Midbrain (tissue), 1 donor: ENCODE results near the gene MCHR1.
"Not testable (repeated sequence)": the region's sequence is repeated elsewhere in the genome, so short reads cannot be mapped to it uniquely, and the experiment has no call there.

ENCODE experiments used
- DNase-seq: peaks from one replicate; lab custom pipeline; 2025; lab: John Stamatoyannopoulos, UW

MCHR1 gene

DNA sequence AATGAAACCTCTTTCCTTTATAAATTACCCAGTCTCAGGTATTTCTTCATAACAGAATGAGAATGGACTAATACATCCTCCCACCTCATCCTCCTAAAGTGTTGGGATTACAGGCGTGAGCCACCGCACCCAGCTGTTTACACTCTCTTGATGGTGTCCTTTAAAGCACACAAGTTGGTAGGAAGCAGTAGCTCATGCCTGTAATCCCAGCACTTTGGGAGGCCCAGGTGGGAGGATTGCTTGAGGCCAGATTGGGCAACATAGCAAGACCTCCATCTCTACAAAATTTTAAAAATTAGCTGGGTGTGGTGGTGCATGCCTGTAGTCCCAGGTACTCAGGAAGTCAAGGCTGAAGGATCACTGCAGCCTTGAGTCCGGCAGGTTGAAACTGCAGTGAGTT is 23.3 kb upstream of the MCHR1 start:
- DNase-seq, result not testable (repeated sequence)

GRCh38 chr22:40656651-40657050 is 22.6 kb upstream of the MCHR1 start:
- DNase-seq, result not testable (repeated sequence)

GRCh38 chr22:40659166-40659565 is 20.1 kb upstream of the MCHR1 start:
- DNase-seq, result no peak

GRCh38 chr22:40660730-40661129 is 18.6 kb upstream of the MCHR1 start:
- DNase-seq, result no peak

DNA sequence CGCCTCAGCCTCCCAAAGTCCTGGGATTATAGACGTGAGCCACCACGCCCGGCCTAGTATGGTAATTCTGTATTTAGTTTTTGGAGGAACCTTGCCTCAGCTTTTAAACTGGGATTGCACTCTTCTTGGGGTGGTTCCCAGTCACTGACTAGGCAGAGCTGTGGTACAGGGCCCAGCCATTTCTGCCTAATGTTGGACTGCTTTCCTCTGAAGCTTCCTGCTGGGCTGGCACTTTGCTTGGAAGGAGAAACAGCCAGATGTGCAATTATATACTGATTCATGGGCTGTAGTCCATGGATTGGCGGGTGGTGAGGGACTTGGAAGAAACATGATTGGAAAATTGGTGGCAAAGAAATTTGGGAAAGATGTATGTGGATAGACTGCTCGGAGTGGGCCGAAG is 17.6 kb upstream of the MCHR1 start:
- DNase-seq, result no peak

- DNase-seq, result peak; percentile 54
Measured at GRCh38 chr22:40665312-40665711, 14.0 kb upstream of the MCHR1 start.

DNA sequence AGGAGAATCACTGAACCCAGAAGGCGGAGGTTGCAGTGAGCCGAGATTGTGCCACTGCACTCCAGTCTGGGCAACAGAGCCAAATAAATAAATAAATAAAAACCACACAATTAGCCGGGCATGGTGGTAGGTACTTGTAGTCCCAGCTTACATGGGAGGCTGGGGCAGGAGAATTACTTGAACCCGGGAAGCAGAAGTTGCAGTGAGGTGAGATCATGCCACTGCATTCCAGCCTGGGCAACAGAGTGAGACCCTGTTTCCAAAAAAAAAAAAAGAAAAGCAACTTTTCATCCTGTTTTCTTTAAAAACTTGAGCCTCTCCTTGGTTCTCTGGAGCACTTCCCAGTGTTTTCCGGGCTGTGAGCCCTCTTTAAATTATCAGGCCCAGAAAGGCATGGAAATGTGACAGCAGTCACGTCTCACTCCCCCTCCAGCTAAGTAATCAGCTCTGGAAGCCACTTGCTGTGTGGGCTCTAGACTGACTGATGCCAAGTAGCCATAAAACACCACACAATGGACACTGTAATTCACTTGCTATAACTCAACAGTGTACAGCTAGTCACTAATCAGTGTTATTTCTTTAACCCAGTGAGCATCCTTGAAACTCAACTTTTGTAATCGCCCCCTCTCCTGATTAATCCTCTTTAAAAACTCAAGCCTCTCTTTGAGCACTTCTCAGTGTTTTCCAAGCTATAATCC is 13.0 kb upstream of the MCHR1 start:
- DNase-seq, result peak; percentile 22

- DNase-seq, result no peak
Measured at GRCh38 chr22:40668611-40669411, 10.5 kb upstream of the MCHR1 start.

DNA sequence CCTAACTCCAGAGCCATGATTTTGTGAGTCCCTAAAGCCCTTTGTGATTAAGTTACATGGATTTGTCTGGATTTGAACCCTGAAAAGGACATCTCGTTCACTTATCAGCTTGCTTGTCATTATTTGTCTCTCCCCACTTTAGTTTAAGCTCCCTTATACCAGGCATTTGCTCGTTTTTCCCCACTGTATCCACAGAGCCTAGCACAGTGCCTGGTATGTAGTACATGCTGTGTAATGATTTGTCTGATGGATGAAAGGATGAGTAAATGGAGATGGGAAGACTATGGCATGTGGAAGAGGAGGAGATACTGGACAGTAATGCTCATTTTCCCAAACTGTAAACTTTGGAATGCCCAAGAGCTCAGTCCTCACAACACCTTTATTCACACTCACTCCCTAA is 9.2 kb upstream of the MCHR1 start:
- no peak for DNase-seq

DNA sequence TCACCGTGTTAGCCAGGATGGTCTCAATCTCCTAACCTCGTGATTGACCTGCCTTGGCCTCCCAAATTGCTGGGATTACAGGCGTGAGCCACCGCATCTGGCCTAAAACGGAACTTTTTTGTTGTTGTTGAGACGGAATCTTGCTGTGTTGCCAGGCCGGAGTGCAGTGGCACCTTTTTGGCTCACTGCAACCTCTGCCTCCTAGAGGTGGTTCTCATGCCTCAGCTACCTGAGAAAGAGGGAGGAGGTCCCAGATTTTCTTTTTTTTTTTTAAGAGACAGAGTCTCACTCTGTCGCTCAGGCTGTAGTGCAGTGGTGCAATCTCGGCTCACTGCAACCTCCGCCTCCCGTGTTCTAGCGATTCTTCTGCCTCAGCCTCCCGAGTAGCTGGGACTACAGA is 7.9 kb upstream of the MCHR1 start:
- no peak for DNase-seq

GRCh38 chr22:40671796-40672360 is 7.4 kb upstream of the MCHR1 start:
- no peak for DNase-seq

DNA sequence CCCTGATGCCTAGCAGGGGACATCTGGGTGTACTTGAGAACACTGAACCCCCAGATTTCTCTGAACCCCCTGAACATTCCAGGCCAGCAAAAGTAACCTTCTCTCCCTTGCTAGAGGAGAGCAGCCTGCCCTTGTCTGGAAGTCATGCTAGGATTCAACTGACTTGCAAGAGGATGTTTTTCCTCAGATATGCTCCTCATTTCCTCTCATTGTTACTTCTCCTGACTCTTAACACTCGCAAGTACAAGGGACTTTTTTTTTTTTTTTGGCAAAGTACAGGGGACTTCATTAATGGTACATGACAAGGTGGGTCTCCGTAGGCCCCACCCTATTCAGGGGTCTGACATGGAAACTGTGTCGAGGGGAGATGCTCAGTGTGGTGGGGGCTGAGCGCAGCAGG is 6.3 kb upstream of the MCHR1 start:
- DNase-seq, result no peak

DNA sequence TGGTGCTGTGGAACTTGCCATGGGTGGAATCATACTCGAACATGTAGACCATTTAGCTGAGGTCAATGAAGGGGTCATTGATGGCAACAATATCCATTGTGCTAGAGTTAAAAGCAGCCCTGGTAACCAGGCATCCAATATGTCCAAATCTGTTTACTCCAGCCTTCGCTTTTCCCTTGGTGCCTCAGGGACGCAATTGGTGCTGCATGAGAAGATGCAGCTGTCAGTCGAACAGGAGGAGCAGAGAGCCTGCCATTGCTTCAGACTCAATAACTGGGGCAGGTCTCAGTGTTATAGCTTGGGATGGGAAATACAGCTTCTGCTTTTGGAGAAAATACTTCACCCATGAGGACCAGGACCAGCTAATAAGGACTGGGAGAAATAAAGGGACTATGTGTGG is 5.0 kb upstream of the MCHR1 start:
- no peak for DNase-seq

DNA sequence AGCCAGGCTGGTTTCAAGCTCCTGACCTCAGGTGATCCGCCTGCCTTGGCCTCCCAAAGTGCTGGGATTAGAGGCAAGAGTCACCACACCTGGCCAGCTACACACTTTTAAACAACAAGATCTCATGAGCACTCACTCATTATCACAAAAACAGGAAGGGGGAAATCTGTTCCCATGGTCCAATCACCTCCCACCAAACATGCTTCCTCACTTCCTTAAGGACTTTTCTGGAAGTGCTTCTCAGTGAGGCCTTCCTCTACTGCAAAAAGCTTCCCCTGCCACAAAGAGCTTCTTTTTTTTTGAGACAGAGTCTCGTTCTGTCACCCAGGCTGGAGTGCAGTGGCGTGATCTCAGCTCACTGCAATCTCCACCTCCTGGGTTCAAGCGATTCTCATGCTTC is 3.1 kb upstream of the MCHR1 start:
- not testable (repeated sequence) for DNase-seq

GRCh38 chr22:40676644-40677043 is 2.6 kb upstream of the MCHR1 start:
- no peak for DNase-seq

DNA sequence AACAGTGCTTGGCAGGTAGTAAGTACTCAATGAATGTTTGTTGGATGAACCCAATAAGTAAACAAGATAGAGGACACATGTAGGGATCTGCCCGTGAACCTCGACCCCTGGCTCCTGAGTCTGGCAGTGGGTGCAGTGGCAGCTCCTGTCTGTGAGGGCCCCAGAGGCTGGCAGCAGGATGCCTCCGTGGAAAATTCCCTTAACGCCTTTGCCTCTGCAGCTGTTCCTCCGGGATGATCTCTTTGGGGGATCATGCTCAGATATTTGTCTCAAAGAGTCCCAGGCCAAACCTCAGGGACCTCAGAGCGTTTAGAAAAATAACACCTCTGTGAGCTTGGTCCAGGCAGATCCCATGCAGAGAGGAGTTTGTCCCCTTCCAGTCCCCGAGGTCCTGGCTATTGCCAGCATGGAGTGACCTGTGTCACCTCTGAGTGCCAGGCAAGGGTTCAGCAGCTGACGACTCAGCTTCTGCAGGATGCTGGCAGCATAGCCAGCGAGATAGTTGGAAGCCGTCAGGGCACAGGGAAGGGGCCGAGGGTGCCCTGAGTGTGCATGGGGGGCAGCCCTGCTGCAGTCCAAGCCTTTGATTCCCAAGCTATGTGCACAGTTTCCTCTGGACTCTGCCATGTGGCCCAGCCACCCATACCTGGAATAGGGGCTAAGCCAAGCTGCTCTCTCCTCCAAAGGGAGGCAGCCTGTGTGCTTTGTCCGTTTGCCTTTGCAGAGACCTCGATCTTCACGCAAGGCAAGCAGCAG is 613 bp upstream of the MCHR1 start:
- no peak for DNase-seq

- DNase-seq, result no peak
Measured at GRCh38 chr22:40679964-40680818, 907 bp downstream of the MCHR1 start.

- no peak for DNase-seq
Measured at GRCh38 chr22:40680819-40681183, 1.5 kb downstream of the MCHR1 start.

DNA sequence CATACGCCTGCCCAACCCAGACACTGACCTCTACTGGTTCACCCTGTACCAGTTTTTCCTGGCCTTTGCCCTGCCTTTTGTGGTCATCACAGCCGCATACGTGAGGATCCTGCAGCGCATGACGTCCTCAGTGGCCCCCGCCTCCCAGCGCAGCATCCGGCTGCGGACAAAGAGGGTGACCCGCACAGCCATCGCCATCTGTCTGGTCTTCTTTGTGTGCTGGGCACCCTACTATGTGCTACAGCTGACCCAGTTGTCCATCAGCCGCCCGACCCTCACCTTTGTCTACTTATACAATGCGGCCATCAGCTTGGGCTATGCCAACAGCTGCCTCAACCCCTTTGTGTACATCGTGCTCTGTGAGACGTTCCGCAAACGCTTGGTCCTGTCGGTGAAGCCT is 2.2 kb downstream of the MCHR1 start:
- no peak for DNase-seq

- DNase-seq, result no peak
Measured at GRCh38 chr22:40684728-40685127, 5.4 kb downstream of the MCHR1 start.

GRCh38 chr22:40685406-40685805 is 6.1 kb downstream of the MCHR1 start:
- DNase-seq, result no peak

GRCh38 chr22:40687706-40688105 is 8.4 kb downstream of the MCHR1 start:
- no peak for DNase-seq
